Measurements from ENCODE around the gene ZNF282. TPM values are rescaled to one million over a fixed set of nuclear protein-coding genes. Genes with fewer than 3 reads are reported as not detected.

Gene ZNF282
- total RNA-seq, 1 donor from 2014 or later: 23.3 TPM

- Histone ChIP-seq H3K36me3 (peaks cover 32% of the 10 kb centered on the region), H3K9me3 (no peaks in the 10 kb centered on the region)
- intact Hi-C loops (cut with DNase I): no loop called here
Measured at GRCh38 chr7:149154056-149154455, 41.3 kb upstream of the ZNF282 start.

GRCh38 chr7:149156898-149157297 lies 38.4 kb upstream of the ZNF282 start:
- peaks cover 32% of the 10 kb centered on the region for H3K36me3 ChIP-seq
- H3K27me3 ChIP-seq: no peaks in the 10 kb centered on the region
- intact Hi-C loops (cut with DNase I): no loop called here
- DNase-seq (no peak), ATAC-seq (no peak)
- no peak for TF ChIP-seq CTCF (IDR thresholded peaks at IDR 0.05)
- H3K4me1 ChIP-seq: peaks cover 4% of the 10 kb centered on the region
- no peak overlapping the region for H3K27ac ChIP-seq
- no peaks in the 10 kb centered on the region for H3K9me3 ChIP-seq
- no peak overlapping the region for H3K4me3 ChIP-seq

More at GRCh38 chr7:149154056-149154455, 41.3 kb upstream of the ZNF282 start:
- ATAC-seq (no peak), DNase-seq (no peak)
- H3K27me3 ChIP-seq: no peaks in the 10 kb centered on the region
- peaks cover 7% of the 10 kb centered on the region for H3K4me1 ChIP-seq
- H3K27ac ChIP-seq: no peak overlapping the region
- TF ChIP-seq CTCF (IDR thresholded peaks at IDR 0.05): no peak
- H3K4me3 ChIP-seq: no peak overlapping the region

- Histone ChIP-seq H3K27ac (peak overlapping the region; percentile 18), H3K4me3 (peak overlapping the region; percentile 2), H3K27me3 (no peaks in the 10 kb centered on the region), H3K36me3 (peaks cover 44% of the 10 kb centered on the region), H3K9me3 (no peaks in the 10 kb centered on the region), H3K4me1 (peaks cover 4% of the 10 kb centered on the region)
- TF ChIP-seq CTCF (IDR thresholded peaks at IDR 0.05): no peak
- intact Hi-C loops (cut with DNase I): no loop called here
- peak; percentile 67 for ATAC-seq
- DNase-seq: no peak
Measured at GRCh38 chr7:149161241-149161848, 34.0 kb upstream of the ZNF282 start.

- ATAC-seq: no peak
- Histone ChIP-seq H3K4me3 (no peak overlapping the region), H3K27me3 (no peaks in the 10 kb centered on the region), H3K36me3 (peaks cover 82% of the 10 kb centered on the region), H3K27ac (no peak overlapping the region), H3K9me3 (no peaks in the 10 kb centered on the region), H3K4me1 (peaks cover under 1% of the 10 kb centered on the region)
- intact Hi-C loops (cut with DNase I): no loop called here
- no peak for DNase-seq
- TF ChIP-seq CTCF (IDR thresholded peaks at IDR 0.05): no peak
Measured at GRCh38 chr7:149166142-149166541, 29.2 kb upstream of the ZNF282 start.

GRCh38 chr7:149166630-149167352 lies 28.6 kb upstream of the ZNF282 start:
- peaks cover 86% of the 10 kb centered on the region for H3K36me3 ChIP-seq
- no peak for DNase-seq
- H3K27me3 ChIP-seq: no peaks in the 10 kb centered on the region
- no peaks in the 10 kb centered on the region for H3K9me3 ChIP-seq
- H3K4me1 ChIP-seq: no peaks in the 10 kb centered on the region
- TF ChIP-seq CTCF (IDR thresholded peaks at IDR 0.05): no peak
- no peak overlapping the region for H3K27ac ChIP-seq
- ATAC-seq: no peak
- no peak overlapping the region for H3K4me3 ChIP-seq
- intact Hi-C loops (cut with DNase I): no loop called here
